HG02973 (cell line): ENCODE results near the gene SSRP1.

Source experiments
- ATAC-seq: cut with Tn5 transposase; IDR thresholded peaks from one replicate; pipeline ENCODE4 v1.9.1; 2021; ENCODE audit warnings: moderate library complexity; ENCODE audit not compliant: unreplicated experiment

The SSRP1 gene

DNA sequence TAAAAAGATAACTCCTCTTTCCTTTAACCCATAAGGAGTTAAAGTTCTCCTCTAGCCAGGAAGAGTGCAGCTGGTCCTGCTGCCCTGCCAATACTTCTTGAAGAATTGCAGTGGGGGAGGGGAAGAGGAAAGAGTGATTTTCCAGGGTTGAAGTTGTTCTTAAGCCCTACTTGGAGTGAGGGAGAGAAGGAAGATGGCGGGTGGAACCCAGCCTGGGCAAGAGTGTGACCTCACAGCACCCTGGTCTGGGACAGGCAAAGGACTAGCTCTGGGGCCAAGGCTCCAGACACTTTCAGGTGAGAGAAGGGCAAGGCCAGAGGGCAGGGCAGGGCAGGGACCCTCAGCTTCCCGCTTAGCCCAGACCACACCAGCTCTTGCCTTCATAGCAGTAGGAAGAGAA lies 17.5 kb downstream of the SSRP1 start:
- no peak for ATAC-seq

DNA sequence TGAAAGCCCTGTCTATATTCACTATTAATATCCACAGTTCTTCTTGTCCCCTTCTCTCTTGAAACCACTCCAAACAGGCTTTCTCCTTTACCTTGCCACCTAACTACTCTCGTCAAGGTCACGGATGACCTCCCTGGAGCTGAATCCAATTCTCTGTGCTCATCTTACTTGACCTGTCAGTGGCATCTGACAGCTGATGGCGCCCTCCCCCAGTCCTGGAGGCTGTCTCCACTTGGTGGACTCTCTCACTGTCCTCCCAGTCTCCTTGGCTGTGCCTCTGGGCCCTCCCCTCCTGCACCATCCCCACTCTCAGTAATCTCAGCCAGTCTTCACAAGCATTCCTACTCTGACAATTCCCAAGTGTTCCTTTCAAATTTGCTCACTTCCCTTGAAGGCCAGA lies 19.7 kb downstream of the SSRP1 start:
- ATAC-seq: no peak

DNA sequence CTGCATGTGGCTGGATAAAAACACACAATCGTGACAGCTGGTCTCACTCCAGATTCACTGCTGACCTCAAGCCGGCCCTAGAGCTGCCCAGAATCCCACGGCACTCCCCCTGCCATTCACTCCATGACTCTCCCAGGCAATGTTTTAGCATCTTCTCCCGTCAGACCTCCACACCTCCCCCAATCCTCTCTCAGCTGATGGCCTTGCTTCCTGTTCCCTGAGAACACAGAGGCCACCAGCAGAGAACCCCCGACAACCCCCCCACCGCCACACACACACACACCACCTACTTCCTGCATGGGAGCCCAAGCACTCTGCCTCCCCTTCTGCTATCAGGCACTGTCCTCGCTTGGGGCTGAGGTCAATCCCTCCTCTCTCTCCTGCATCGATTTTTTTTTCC lies 20.2 kb downstream of the SSRP1 start:
- ATAC-seq: no peak

DNA sequence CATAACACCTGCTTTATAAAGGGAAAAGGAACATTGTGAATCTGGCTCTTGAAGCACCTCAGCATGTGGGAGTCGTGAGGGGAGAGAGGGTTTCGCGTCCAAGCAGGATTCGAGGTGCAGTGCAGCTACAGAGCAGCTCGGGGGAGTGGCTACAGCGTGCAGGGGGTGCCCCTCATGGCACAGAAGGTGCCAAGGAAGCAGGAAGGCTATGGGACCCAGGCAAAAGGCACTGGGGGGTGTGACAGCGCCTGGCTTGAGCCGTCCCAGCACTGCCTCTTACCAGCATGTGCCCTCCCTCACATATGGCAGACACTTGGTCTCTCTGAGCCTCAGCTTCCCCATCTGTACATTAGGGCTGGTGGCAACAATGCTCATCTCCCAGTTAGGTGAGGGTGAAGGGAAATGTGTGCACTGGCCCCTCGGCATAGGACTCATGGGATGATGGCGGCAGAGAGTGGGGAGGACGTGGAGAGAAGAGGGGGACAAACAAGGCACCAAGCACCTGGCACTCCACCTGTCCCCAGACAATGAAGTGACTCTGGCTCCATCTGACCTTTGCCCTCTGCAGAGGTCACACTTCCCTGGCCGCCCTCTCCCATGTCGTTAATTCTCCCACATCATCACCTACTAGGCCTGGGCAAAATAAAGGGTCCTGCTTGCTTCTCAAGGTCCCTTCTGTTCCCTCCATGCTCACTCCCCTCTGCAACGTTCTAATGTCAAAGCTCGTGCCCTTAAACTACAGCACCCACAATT lies 21.3 kb downstream of the SSRP1 start:
- ATAC-seq: no peak

DNA sequence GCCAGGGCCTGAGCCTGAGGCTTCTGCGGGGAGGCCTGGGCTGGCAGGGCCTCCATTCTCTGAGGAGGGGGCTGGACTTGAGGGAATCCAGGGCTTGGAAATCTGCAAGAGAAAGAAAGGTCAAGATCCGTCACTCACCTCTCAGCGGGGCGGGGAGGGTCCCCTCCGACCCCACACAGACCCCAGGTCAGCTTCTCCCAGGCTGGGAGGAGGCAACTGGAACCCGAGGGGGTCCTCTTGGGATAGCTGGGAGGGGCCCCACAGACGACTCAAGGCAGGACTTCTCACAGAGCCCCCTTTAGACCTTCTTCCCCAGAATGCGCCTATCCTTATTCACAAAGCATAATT lies 21.9 kb downstream of the SSRP1 start:
- no peak for ATAC-seq

DNA sequence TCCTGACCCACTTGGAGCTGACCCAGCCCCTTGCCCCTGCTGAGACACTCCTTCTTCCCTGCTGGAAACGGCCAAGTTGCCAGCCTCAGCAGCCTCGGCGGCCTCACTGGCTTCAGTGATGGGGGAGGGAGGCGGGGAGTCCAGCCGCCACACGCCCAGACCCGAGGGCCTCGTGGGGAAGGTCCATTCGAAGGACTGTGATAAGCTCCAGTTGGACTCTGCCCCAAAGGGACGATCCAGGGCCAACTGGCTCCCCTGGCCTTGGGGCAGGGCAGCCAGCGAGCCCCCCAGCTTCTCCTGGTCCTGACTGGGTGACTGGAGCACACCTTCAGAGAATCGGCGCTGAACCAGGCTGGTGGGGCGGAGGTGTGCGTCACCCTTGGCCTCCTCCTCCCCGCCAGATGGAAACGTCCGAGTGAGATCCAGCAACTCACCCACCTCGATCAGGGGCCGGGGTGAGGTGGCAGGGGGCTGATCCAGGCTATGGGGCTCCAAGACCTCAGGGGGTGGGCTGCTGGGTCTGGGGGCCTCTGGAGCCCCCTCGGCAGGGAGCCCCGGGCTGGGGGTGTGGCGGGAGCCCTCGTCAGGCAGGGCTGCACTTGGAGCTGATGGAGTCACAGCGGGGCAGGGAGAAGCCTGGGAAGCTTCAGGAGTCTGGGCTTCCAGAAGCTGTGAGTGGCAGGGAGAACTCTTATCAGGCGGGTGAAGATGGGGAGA lies 22.5 kb downstream of the SSRP1 start:
- ATAC-seq: no peak

DNA sequence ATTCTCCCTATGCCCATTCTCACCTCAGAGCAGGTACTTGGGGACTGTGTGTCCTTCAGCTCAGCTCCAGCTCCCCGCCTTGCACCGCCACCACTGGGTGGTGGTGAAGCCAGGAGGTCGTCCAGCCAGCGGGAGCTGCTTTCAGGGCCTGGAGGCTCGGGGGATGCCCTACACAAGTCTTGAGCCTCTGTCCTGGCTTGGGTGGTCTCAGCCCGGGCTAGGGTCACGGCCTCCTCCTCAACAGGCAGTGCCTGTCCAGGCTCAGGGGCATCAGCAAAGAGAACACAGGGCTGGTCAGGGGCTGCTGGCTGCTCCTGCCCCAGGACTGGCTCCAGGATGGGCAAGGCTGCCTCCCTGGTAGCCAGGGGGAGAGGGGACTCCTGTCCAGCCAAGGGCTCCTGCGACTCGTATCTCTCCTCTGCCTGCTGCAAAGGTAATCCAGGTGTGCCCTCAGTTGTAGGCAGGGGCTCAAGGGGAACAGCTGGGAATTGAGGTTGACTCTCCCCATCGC lies 23.1 kb downstream of the SSRP1 start:
- ATAC-seq: no peak

DNA sequence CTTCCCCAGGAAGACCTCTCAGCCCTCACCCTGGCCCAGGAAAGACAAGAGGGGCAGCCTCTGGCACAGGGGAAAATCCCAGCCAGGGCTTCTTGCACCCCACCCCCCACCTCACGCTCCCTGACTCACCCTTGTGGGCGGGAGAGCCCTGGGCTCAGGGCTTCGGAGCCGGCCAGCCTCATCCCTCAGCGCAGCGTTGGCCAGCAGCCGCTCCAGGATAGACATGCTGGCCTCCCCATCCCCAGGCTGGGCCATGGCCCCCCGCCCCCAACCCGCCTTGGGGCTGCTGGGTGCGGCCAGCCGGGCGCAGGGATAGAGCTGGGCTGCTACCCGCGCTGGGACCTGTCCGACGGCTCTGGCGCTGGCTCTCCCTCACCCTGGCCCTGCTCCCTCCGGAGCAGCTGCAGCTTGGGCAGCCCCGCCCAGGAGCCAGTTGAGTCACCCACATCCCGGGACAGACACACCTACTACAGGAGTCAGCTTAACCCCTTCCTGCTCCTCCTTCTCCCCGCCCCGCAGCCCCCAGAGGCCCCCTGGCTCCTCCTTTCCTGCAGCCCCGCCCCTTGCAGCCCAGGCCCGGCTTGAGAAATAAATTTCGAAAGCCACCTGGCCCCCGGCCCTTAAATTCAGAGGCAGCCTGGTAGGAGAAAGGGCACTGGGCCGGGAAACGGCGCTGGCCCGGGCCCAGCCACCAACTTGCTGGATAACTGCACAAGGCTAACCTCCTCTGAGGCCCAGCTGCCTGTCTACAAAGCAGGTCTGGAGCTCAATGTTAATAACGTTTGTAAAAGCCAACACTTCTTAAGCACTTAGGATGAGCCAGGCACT lies 24.4 kb downstream of the SSRP1 start:
- ATAC-seq: peak; percentile 95

DNA sequence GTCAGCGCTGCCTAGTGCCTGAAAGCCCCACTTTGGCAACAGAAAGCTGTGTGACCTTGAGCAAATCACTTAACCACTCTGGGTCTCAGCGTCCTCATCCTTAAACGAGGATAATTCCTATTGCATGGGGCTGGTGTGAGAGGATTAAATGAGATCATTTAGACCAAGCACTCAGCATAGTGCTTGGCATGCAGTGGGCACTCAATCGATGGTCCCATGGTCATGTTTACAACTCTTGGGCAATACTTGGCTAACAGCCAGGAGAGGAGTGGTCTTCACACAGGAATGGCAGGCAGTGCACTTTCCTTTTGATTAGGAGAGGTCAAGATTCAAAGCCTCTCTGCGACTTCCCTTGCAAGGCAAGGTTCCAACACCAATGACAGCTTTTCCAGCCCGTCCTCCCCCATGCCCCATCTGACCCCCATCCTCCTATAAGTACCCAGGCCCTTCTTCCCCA lies 25.0 kb downstream of the SSRP1 start:
- no peak for ATAC-seq

DNA sequence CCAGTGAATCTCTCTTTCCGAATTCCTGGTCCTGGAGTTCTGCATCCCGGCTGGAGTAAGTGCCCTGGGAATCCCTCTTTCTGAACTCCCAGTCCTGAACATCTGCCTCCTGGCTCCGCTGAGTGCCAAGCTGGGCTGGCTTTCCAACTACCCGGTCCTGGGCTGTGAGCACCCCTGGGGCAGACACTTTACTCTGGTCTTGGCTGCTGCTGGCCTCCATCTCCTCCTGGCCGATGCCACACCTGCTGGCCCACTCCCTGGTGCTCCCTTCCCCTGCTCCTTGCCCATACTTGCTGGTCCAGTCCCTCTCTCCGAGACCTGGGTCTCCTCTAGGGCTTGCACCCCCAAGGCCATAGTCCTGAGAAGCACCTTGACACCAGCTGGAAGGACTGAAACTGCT lies 25.6 kb downstream of the SSRP1 start:
- no peak for ATAC-seq

DNA sequence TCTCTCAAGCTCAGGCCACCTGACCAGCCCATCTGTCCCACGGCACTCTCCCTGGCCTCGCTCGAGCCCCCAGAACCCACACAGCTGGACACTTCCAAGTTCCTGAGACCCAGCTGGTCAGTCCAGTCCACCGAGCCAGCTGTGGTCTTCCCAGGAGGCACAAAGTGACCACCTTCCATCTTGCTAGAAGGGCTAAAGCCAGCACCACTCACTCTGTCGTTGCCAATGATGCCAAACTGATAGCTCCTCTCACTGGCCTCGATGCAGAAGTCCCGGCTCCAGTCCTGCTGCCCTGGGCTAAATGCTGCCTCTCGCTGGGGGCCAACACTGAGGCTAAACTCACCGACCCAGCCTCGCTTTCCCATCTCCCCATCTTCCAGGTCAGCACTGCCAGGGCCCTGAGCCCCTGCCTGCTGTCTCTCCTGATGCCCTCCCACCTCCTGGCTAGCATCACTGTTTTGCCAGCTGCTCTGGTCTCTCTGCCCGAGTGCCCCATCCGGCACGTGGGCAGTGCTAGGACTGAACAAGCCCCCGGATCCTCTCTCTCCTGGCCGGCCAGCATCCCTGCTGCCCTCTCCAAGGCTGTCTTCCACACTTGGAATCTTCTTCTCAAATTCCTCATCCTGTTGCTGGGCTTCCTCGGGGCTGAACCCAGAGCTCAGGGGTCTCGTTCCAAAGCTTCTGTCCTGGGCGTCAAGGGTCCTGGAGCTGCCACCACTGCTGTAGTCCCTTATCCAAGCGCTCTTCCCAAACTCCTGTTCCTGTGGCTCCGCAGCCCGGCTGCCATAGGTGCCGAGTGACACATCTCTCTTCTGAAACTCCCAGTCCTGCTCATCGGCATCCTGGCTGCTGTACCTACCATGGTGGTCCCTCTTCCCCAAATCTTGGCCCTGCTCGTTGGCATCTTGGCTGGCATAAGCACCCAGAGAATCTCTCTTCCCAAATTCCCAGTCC lies 26.3 kb downstream of the SSRP1 start:
- ATAC-seq: no peak

DNA sequence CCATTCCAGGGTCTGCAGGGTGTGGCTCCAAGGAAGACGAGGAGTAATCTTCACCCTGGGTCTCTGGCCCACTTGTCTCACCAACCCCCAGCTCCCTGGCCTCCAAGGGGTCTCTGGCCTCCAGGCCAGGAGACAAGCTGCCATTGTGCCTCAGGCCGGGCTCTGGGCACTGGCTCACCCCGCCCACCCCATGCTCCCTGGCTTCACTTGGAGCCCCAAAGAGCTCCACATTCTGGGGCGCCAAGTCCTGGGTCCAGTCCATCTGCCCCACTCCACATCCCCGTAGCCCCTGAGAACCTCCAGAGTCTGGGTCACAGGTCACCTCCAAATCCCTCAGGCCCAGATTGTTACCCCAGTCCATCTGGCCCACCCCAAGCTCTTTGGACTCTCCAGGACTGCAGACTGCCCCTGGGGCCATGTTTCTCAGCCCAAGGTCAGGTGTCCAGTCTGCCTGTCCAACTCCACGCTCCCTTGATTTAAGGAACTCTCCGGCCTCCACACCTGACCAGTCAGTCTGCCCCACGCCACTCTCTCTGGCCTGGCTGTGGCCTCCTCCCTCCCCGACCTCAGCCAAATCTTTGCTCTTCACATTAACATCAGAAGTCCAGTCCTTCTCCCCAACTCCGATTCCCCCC lies 27.1 kb downstream of the SSRP1 start:
- no peak for ATAC-seq

DNA sequence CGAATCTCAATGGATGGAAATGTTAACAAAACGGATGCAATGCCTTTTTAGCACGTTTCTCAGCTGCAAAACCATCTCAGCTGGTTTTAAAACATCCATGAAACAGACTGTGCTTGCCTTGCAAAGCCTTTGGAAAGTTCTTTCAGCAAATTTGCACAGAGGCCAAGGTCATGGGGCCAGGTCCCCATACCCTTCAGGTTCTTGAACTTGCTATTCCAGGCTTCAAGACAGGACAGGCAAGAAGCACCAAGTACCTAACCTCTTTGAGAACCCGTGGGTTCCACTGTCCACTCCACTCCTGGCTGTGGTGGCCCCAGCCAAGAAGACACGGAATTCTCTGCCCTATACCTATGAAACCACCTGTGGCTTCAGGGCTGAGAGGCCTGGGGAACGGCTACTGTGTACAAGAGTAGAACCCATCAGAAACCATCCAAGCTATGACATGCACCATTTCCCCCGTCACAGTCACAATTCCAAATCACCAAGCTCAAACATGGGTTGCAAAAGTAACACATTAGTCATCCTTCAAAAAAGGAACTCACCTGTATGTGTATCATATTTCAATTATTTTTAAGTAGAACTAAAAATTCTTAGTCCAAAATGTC lies 27.9 kb downstream of the SSRP1 start:
- ATAC-seq: no peak

DNA sequence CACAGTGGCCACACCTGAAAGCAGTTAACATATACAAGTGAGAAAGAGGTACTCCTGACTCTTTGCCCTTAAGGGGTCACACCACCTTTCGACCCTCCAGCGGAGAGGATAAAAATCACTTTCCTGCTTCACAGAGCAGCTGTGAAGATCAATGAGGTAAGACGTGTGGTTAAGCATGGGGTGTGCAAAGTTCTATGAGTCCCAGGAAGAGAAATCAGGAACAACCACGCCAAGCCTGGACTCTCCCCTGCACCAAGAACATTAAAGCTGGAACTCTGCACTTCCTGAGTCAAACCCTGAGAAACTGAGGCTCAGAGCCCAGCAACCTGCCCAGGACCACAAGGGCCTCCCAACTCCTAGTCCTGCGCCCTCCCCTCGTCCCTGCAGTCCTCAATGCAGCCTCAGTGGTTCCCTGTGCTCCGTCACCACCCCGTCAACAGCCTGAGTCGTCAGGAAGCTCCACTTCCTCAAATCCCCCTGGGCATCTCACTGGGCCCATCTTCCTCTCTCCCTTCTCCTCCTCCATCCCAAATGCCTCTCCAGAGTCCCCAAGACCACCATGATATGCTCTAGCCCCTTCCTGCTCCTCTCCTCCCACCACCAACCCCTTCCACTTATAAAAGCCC lies 28.6 kb downstream of the SSRP1 start:
- ATAC-seq: no peak

DNA sequence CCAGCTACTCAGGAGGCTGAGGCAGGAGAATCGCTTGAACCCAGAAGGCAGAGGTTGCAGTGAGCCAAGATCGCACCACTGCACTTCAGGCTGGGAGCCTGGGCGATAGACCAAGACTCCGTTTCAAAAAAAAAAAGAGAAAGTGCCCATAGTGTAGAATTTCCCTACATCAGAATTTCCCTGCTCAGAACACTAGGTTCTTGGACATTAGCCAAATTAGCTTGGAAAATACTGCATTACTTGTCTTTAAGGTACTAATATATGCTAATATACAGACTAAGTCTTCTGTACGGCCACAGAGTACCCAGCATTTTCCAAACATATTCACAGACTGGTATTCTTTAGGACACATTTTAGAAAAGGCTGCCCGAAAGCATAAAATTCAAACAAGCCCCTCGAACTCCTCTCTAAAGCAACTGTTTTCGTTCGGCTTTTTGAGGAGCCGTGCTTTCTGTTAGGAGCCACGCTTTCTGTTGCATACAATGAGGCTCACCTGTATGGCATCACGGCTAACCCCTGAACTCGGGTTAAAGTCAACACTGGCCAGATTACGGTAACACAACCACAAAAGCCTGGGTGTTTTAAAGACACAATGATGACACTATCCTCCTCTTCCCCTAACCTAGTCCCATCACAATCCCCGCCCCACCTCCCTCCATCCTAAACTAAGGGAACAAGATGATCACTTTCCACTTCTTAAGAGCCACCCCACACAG lies 29.4 kb downstream of the SSRP1 start:
- no peak for ATAC-seq

DNA sequence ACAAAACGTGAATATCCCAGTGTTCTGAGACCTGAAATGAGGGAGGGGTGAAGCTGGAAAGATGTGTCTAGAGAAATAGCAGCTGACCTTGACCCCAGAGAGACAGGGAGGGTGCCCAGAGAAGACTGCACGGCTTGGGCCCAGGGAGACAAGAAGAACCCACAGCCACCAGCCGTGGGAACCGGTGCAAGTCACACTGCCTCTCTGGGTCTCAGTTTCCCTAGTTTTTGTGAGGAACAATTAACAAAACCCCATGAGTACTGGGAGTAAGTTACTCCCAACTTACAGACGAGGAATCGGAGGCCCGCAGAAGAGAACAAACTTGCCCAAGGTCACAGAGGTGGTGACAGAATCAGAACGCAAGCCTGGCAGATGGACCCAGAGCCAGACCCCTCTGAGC lies 30.2 kb downstream of the SSRP1 start:
- no peak for ATAC-seq

DNA sequence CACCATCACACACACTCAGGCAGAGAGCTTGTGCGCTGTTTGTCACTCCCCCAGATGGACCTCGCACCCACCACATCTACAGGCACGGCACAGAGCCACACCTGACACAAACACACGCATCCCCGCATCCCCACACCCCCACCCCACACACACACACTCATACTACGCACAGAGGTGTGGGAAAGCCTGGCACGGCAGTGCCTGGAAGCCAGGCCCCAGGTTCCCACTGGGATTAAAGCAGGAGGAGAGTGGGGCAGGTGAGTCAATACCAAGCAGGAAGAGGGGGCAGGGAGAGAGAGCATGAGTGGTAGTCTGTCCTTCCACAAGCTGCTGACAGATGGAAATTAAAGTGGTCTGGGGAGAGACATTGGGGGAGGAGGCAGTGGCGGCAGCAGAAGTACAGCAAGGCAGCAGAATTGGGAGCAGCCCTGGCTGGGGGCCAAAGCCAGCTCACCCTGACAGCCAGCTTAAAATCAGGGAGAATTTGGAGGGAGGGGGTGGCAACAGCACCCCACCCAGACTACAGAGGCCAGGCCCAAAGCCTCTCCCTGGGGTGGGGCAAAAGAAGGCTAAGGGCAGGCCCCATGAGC lies 31.6 kb downstream of the SSRP1 start:
- ATAC-seq: no peak
